Stimulated activated naive CD8-positive, alpha-beta T cell treated with anti-CD3 and anti-CD28 coated beads, Interleukin-15, amount 100 ng/mL, for 72 hours (primary cell): ENCODE data around the gene HELLS.
"Not testable (repeated sequence)": the region's sequence is repeated elsewhere in the genome, so short reads cannot be mapped to it uniquely, and the experiment has no call there.

Experiments used
- ATAC-seq: fragments of 150-1000 bp; cut with Tn5 transposase; 2 replicates; pipeline ENCODE4 v1.10.0; 2021; ENCODE audit warnings: mild to moderate bottlenecking, moderate library complexity
- DNase-seq, 2 donors: peaks; one replicate each; pipeline ENCODE4 v3.0.0; 2021 to 2022
- H3K27ac Mint-ChIP-seq, 2 donors: one replicate each; pipeline ENCODE4 v1.8.0; 2022; ENCODE audit warnings: mild to moderate bottlenecking in 2 of 2, mixed read lengths in 2 of 2, moderate library complexity in 2 of 2
- H3K27me3 Mint-ChIP-seq: one replicate; pipeline ENCODE4 v1.8.0; 2022; ENCODE audit warnings: mixed read lengths
- H3K4me1 Mint-ChIP-seq: one replicate; pipeline ENCODE4 v1.8.0; 2022; ENCODE audit warnings: mild to moderate bottlenecking, mixed read lengths
- H3K4me3 Mint-ChIP-seq, 2 donors: one replicate each; pipeline ENCODE4 v1.8.0; 2022; ENCODE audit warnings: mild to moderate bottlenecking in 2 of 2, mixed read lengths in 2 of 2, moderate library complexity in 1 of 2
- H3K9me3 Mint-ChIP-seq, 2 donors: one replicate each; pipeline ENCODE4 v1.8.0; 2022; ENCODE audit warnings: mixed read lengths in 2 of 2

The HELLS gene

DNA sequence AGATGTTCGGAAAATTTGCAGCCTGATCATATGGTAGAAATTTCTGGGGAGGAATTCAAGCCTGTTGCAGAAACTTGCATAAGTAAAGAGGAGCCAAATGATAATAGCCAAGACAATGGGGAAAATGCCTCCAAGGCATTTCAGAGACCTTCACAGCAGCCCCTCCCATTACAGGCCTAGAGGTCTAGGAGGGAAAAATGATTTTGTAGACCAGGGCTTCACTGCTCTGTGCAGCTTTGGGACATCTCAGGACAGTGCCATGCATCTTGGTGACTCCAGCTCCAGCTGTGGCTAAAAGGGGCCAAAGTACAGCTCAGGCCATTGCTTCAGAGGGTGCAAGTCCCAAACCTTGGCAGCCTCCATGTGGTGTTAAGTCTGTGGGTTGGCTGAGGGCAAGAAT is 87.4 kb downstream of the HELLS start:
- Mint-ChIP-seq H3K4me3 (no peak overlapping the region), H3K9me3 (peaks cover 4 to 7% of the 10 kb centered on the region in 2 donors), H3K27me3 (peaks cover 8% of the 10 kb centered on the region), H3K27ac (no peak overlapping the region), H3K4me1 (no peaks in the 10 kb centered on the region)
- no peak for DNase-seq
- ATAC-seq, result no peak

DNA sequence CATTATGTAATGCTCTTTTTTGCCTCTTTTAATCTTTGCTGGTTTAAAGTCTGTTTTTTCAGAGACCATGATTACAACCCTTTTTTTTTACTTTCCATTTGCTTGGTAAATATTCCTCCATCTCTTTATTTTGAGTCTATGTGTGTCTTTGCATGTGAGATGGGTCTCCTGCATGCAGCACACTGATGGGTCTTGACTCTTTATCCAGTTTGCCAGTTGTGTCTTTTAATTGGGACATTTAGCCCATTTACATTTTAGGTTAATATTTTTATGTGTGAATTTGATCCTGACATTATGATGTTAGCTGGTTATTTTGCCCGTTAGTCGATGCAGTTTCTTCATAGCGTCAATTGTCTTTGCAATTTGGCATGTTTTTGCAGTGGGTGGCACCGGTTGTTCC is 92.5 kb downstream of the HELLS start:
- H3K4me1 Mint-ChIP-seq, DNase-seq, H3K4me3 Mint-ChIP-seq, H3K27ac Mint-ChIP-seq, H3K27me3 Mint-ChIP-seq, ATAC-seq: not testable (repeated sequence)
- H3K9me3 Mint-ChIP-seq, result peaks cover 15 to 19% of the 10 kb centered on the region in 2 donors

DNA sequence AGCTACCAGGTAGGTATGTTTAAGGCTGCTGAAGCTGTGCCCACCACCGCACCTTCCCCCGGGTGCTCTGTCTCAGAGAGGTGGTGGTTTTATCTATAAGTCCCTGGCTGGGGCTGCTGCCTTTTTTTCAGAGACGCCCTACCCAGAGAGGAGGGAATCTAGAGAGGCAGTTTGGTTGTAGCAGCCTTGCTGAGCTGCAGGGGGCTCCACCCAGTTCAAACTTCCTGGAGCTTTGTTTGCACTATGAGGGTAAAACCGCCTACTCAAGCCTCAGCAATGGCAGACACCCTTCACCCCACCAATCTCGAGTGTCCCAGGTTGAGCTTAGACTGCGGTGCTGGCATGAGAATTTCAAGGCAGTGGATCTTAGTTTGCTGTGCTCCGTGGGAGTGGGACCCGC is 94.3 kb downstream of the HELLS start:
- ATAC-seq (no peak), DNase-seq (no peak)
- H3K27ac Mint-ChIP-seq, result no peak overlapping the region
- no peaks in the 10 kb centered on the region for H3K27me3 Mint-ChIP-seq
- H3K4me3 Mint-ChIP-seq, result no peak overlapping the region
- peaks cover 15 to 19% of the 10 kb centered on the region in 2 donors for H3K9me3 Mint-ChIP-seq
- H3K4me1 Mint-ChIP-seq, result no peaks in the 10 kb centered on the region

DNA sequence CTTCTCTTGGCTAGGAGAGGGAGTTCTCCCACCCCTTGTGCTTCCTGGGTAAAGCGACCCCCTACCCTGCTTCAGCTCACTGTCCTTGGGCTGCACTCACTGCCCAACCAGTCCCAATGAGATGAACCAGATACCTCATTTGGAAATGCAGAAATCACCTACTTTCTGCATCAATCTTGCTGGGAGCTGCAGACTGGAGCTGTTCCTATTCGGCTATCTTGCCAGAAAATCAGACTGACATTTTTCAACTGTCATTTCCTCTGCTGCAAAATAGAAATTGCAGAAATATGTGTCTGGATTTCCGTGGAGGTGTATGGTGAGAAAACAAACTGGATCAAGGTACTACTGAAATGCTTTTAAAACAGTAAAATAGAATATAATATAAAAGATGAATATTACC is 95.0 kb downstream of the HELLS start:
- Mint-ChIP-seq H3K4me1 (no peaks in the 10 kb centered on the region), H3K9me3 (peaks cover 15 to 19% of the 10 kb centered on the region in 2 donors), H3K27ac (no peak overlapping the region), H3K4me3 (no peak overlapping the region), H3K27me3 (no peaks in the 10 kb centered on the region)
- ATAC-seq (no peak), DNase-seq (no peak)

DNA sequence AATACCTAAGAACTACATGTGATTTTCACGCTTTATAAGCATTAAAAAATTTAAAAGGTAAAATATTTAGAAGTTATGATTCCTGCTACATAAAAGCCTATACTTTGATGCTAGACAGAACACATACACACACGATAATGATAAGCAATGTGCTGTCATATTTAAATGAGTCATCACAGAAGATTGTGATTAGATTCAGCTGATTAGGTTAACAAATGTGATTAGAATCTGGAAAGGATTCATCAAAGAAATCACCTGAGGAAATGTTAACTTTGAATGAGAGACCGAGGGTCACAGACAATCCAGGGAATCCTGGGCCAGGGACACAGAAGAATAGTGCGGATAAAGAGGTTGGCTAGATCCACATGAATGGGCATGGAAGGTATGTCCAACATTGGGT is 95.9 kb downstream of the HELLS start:
- Mint-ChIP-seq H3K4me3 (no peak overlapping the region), H3K9me3 (peaks cover 15 to 19% of the 10 kb centered on the region in 2 donors), H3K4me1 (no peaks in the 10 kb centered on the region), H3K27me3 (no peaks in the 10 kb centered on the region), H3K27ac (no peak overlapping the region)
- no peak for DNase-seq
- no peak for ATAC-seq

DNA sequence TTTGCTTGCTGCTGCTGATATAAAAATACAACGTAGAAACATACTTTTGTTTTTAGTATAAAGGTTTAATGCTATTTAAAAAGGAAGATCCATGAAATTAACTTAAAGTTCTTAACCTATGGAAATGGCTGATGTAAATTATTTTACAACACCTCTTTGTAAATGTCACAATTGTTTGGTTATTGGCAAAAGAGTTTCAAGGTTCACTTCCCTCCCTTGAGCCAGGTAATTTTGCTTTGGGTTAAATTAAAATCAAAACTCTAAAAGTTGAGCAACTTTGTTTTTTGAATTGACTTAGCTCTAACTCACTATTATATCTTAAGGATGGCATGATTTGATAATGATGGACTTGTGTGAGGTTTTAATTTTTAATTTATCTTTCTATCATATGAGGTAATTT is 98.8 kb downstream of the HELLS start:
- no peaks in the 10 kb centered on the region for H3K4me1 Mint-ChIP-seq
- no peaks in the 10 kb centered on the region for H3K27me3 Mint-ChIP-seq
- H3K9me3 Mint-ChIP-seq, result no peaks in the 10 kb centered on the region
- H3K4me3 Mint-ChIP-seq, result no peak overlapping the region
- no peak overlapping the region for H3K27ac Mint-ChIP-seq
- ATAC-seq (no peak), DNase-seq (no peak)

DNA sequence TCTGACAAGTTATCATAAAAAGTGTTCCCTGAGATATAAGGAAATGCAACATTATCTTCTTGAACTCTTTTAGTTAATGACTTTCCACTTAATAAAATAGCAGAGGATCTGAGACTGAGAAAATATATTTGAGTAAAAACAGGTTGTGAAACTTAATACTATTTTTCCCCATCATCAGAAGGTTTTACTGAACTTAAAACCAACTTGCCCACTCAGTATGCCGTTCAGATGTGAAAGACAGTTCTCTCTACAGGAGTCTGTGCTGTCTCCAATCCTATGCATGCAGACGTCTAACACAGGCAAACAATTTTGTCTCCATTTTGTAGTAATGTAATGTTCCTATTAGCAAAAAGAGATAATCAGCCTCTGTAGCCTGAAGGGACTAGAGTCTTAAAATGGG is 99.7 kb downstream of the HELLS start:
- no peak for DNase-seq
- Mint-ChIP-seq H3K4me1 (no peaks in the 10 kb centered on the region), H3K27ac (no peak overlapping the region), H3K4me3 (no peak overlapping the region), H3K27me3 (no peaks in the 10 kb centered on the region), H3K9me3 (no peaks in the 10 kb centered on the region)
- no peak for ATAC-seq
